ENCODE measurements around the gene GLIPR2.
"Not testable (repeated sequence)": the region's sequence is repeated elsewhere in the genome, so short reads cannot be mapped to it uniquely, and the experiment has no call there.

The GLIPR2 gene

DNA sequence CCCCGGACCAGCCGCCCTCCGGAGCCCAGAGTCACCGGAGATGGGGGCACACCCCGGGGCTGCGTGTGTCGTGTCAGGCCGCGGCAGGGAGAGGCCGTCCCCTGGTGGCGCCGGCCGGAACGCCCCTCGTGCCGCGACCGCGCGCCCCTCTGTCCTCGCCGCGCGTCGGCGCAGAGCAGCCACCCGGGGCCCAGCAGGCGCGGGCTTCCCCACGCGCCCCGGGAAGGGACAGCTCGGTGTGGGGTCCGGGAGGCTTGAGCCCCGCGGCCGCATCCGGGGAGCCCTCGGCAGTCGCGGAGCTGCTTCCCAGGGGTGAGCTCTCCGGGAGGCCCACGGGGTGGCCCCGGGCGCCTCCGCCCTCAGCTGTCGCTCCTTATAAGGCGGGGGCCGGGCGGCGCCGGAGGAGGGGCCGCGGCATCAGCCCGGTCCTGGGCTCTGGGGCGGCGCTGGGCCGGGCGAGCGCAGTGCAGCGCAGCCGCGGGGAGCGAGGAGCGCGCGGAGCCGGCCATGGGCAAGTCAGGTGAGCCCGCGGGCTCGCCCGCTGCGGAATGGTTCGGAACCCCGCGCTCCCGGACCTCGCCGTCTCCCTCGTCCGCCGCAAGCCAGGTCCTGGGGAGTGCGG, at the start of gene GLIPR2:
TSS of gene GLIPR2 (plus strand) at position 462 of the 622 bp plus-strand sequence. CDS start at position 508, 46 bp downstream.
- Histone ChIP-seq H3K4me1 (ENCODE audit: control insufficient read depth, insufficient read depth, low read length) (peaks cover 18% of the 10 kb centered on the region), H3K4me3 (ENCODE audit: low read length) (peak within 1 kb of the TSS; percentile 69), H3K9ac (ENCODE audit: low read length) (peak within 1 kb of the TSS; percentile 64), H3K36me3 (ENCODE audit: control insufficient read depth, insufficient read depth, low read length) (no peaks in the 10 kb centered on the region), H3K27me3 (ENCODE audit: control insufficient read depth, insufficient read depth, low read length) (no peaks in the 10 kb centered on the region), H3K27ac (ENCODE audit: low read depth, low read length) (peak within 1 kb of the TSS; percentile 86)

DNA sequence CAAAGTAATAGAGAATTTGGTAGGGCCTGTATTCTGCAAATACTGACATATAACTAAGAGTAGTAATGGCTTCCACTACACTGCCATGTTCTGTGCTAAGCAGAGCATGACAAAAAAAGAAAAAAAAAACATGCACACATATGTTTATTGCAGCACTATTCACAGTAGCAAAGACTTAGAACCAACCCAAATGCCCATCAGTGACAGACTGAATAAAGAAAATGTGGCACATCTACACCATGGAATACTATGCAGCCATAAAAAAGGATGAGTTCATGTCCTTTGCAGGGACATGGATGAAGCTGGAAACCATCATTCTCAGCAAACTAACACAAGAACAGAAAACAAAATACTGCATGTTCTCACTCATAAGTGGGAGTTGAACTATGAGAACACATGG, 49.5 kb upstream of the GLIPR2 start:
- not testable (repeated sequence) for H3K27me3 ChIP-seq (ENCODE audit: control insufficient read depth, insufficient read depth, low read length); H3K4me1 ChIP-seq (ENCODE audit: control insufficient read depth, insufficient read depth, low read length); H3K9ac ChIP-seq (ENCODE audit: low read length); H3K27ac ChIP-seq (ENCODE audit: low read depth, low read length); H3K4me3 ChIP-seq (ENCODE audit: low read length); H3K36me3 ChIP-seq (ENCODE audit: control insufficient read depth, insufficient read depth, low read length)

GRCh38 chr9:36088020-36088419, 48.5 kb upstream of the GLIPR2 start:
- Histone ChIP-seq H3K27me3 (ENCODE audit: control insufficient read depth, insufficient read depth, low read length) (no peaks in the 10 kb centered on the region), H3K36me3 (ENCODE audit: control insufficient read depth, insufficient read depth, low read length) (no peaks in the 10 kb centered on the region), H3K27ac (ENCODE audit: low read depth, low read length) (no peak overlapping the region)

GRCh38 chr9:36091026-36091953, 45.2 kb upstream of the GLIPR2 start:
- Histone ChIP-seq H3K4me3 (ENCODE audit: low read length) (no peak overlapping the region), H3K4me1 (ENCODE audit: control insufficient read depth, insufficient read depth, low read length) (peaks cover 2% of the 10 kb centered on the region), H3K36me3 (ENCODE audit: control insufficient read depth, insufficient read depth, low read length) (no peaks in the 10 kb centered on the region), H3K27ac (ENCODE audit: low read depth, low read length) (no peak overlapping the region), H3K27me3 (ENCODE audit: control insufficient read depth, insufficient read depth, low read length) (no peaks in the 10 kb centered on the region), H3K9ac (ENCODE audit: low read length) (no peak overlapping the region)

More at GRCh38 chr9:36088020-36088419, 48.5 kb upstream of the GLIPR2 start:
- Histone ChIP-seq H3K9ac (ENCODE audit: low read length) (no peak overlapping the region), H3K4me1 (ENCODE audit: control insufficient read depth, insufficient read depth, low read length) (peaks cover 2% of the 10 kb centered on the region), H3K4me3 (ENCODE audit: low read length) (no peak overlapping the region)

- Histone ChIP-seq H3K36me3 (ENCODE audit: control insufficient read depth, insufficient read depth, low read length) (no peaks in the 10 kb centered on the region), H3K4me3 (ENCODE audit: low read length) (no peak overlapping the region), H3K27ac (ENCODE audit: low read depth, low read length) (no peak overlapping the region), H3K27me3 (ENCODE audit: control insufficient read depth, insufficient read depth, low read length) (no peaks in the 10 kb centered on the region), H3K4me1 (ENCODE audit: control insufficient read depth, insufficient read depth, low read length) (peaks cover 2% of the 10 kb centered on the region), H3K9ac (ENCODE audit: low read length) (no peak overlapping the region)
Measured at GRCh38 chr9:36092014-36092413, 44.5 kb upstream of the GLIPR2 start.

- no peaks in the 10 kb centered on the region for H3K27me3 ChIP-seq (ENCODE audit: control insufficient read depth, insufficient read depth, low read length)
- H3K4me1 ChIP-seq (ENCODE audit: control insufficient read depth, insufficient read depth, low read length): peaks cover 2% of the 10 kb centered on the region
- H3K4me3 ChIP-seq (ENCODE audit: low read length): no peak overlapping the region
- H3K36me3 ChIP-seq (ENCODE audit: control insufficient read depth, insufficient read depth, low read length): no peaks in the 10 kb centered on the region
- no peak overlapping the region for H3K9ac ChIP-seq (ENCODE audit: low read length)
- H3K27ac ChIP-seq (ENCODE audit: low read depth, low read length): no peak overlapping the region
Measured at GRCh38 chr9:36092509-36093215, 43.9 kb upstream of the GLIPR2 start.

GRCh38 chr9:36093384-36093783, 43.1 kb upstream of the GLIPR2 start:
- Histone ChIP-seq H3K27ac (ENCODE audit: low read depth, low read length) (no peak overlapping the region), H3K4me3 (ENCODE audit: low read length) (no peak overlapping the region), H3K4me1 (ENCODE audit: control insufficient read depth, insufficient read depth, low read length) (peaks cover 2% of the 10 kb centered on the region), H3K36me3 (ENCODE audit: control insufficient read depth, insufficient read depth, low read length) (no peaks in the 10 kb centered on the region), H3K9ac (ENCODE audit: low read length) (no peak overlapping the region), H3K27me3 (ENCODE audit: control insufficient read depth, insufficient read depth, low read length) (no peaks in the 10 kb centered on the region)

- Histone ChIP-seq H3K9ac (ENCODE audit: low read length) (no peak overlapping the region), H3K4me3 (ENCODE audit: low read length) (no peak overlapping the region), H3K4me1 (ENCODE audit: control insufficient read depth, insufficient read depth, low read length) (no peaks in the 10 kb centered on the region), H3K27me3 (ENCODE audit: control insufficient read depth, insufficient read depth, low read length) (no peaks in the 10 kb centered on the region), H3K27ac (ENCODE audit: low read depth, low read length) (no peak overlapping the region), H3K36me3 (ENCODE audit: control insufficient read depth, insufficient read depth, low read length) (no peaks in the 10 kb centered on the region)
Measured at GRCh38 chr9:36099718-36100117, 36.8 kb upstream of the GLIPR2 start.

DNA sequence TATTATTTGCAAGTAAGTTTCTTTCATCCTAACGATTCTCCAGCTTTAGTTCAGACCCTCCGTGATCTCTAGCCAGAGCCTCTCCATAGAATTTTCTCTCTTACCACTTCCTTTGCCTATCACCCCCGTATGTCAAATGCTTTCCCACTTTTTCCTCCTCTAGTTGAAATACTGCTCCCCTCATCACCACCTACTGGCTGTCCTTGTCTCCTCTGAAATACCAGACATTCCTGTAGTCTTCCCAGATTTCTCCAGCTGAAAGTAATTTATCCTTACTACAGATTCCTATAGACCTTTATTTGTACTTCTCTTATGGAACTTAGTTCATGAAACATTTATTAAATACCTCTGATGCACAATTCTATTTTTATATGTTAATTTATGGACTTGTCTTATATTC, 36.0 kb upstream of the GLIPR2 start:
- Histone ChIP-seq H3K4me3 (ENCODE audit: low read length) (no peak overlapping the region), H3K27me3 (ENCODE audit: control insufficient read depth, insufficient read depth, low read length) (no peaks in the 10 kb centered on the region), H3K36me3 (ENCODE audit: control insufficient read depth, insufficient read depth, low read length) (no peaks in the 10 kb centered on the region), H3K4me1 (ENCODE audit: control insufficient read depth, insufficient read depth, low read length) (no peaks in the 10 kb centered on the region), H3K9ac (ENCODE audit: low read length) (no peak overlapping the region), H3K27ac (ENCODE audit: low read depth, low read length) (no peak overlapping the region)

GRCh38 chr9:36101916-36102741, 34.4 kb upstream of the GLIPR2 start:
- no peaks in the 10 kb centered on the region for H3K36me3 ChIP-seq (ENCODE audit: control insufficient read depth, insufficient read depth, low read length)
- no peaks in the 10 kb centered on the region for H3K4me1 ChIP-seq (ENCODE audit: control insufficient read depth, insufficient read depth, low read length)
- H3K4me3 ChIP-seq (ENCODE audit: low read length): no peak overlapping the region
- H3K9ac ChIP-seq (ENCODE audit: low read length): no peak overlapping the region
- H3K27ac ChIP-seq (ENCODE audit: low read depth, low read length): no peak overlapping the region
- H3K27me3 ChIP-seq (ENCODE audit: control insufficient read depth, insufficient read depth, low read length): no peaks in the 10 kb centered on the region

DNA sequence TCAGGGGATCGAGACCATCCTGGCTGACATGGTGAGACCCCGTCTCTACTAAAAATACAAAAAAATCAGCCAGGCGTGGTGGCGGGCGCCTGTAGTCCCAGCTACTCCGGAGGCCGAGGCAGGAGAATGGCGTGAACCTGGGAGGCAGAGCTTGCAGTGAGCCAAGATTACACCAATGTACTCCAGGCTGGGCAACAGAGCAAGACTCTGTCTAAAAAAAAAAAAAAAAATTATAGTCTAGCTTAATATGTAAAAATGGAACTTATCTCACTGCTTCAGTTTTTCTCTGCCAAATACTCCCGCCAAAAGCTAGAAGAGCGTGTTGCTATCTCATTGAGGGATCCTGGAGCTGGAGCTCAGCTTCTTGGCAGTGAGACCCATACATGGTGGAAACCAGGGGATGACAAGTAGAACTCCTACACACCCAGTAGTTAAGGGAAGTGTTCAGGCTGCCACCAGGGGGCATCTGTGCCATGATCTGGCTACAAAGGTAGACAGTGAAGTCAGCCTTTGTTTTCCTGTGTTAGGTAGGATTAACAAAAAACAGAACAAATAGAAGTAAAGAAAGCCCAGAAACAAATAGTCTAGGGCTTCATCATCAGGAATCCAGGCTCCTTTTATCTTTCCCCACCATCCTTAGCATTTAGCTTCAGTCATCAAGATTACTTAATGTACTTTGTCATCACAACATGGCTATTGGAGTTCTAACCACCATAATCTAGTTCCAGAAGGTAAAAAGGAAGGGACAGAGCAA, 33.6 kb upstream of the GLIPR2 start:
- Histone ChIP-seq H3K4me3 (ENCODE audit: low read length) (no peak overlapping the region), H3K27ac (ENCODE audit: low read depth, low read length) (no peak overlapping the region), H3K4me1 (ENCODE audit: control insufficient read depth, insufficient read depth, low read length) (no peaks in the 10 kb centered on the region), H3K27me3 (ENCODE audit: control insufficient read depth, insufficient read depth, low read length) (no peaks in the 10 kb centered on the region), H3K36me3 (ENCODE audit: control insufficient read depth, insufficient read depth, low read length) (no peaks in the 10 kb centered on the region), H3K9ac (ENCODE audit: low read length) (no peak overlapping the region)
